Endothelial cell of umbilical vein (primary cell): ENCODE results near the gene ABTB2. TPM values are rescaled to one million over a fixed set of nuclear protein-coding genes. Genes with fewer than 3 reads are reported as not detected.

Source experiments
- BruUV-seq: library from RNA; stranded (reverse); fragments of 400-500 nt; replicated peaks from 2 replicates; lab custom pipeline; 2021; lab: Mats Ljungman, UMichigan
- CTCF ChIA-PET: fragments of 300-600, 350-600 bp; sonication (Branson Sonifier 250); formaldehyde crosslinking; loops from one replicate; lab custom pipeline; 2021; ENCODE audit warnings: antibody characterized with exemption, inconsistent platforms; lab: Charles Lee
- POLR2A ChIA-PET: fragments of 300-600, 350-600 bp; sonication (Branson Sonifier 250); formaldehyde crosslinking; loops from one replicate; lab custom pipeline; 2021; ENCODE audit warnings: antibody characterized with exemption, inconsistent platforms; lab: Charles Lee
- DNase-seq: peaks from one replicate; pipeline ENCODE4 v3.0.0-alpha.2; 2011; ENCODE audit warnings: low read depth, low spot score
- FAIRE-seq: peaks from 2 replicates; lab custom pipeline; 2011; peaks lifted over from hg19 to GRCh38; lab: Jason Lieb, UNC
- H2AFZ ChIP-seq: 2 replicates; pipeline ENCODE4 v1.6.0; 2012; ENCODE audit warnings: low read depth, low read length, control low read depth, inconsistent platforms
- H3K27ac ChIP-seq: 2 replicates; pipeline ENCODE4 v1.5.1; 2011; ENCODE audit warnings: low read depth, mild to moderate bottlenecking, control low read depth, low read length, moderate library complexity; ENCODE audit not compliant: insufficient read depth
- H3K27me3 ChIP-seq, 2 experiments: 2 replicates each; pipeline versions ENCODE4 v1.6.0 to v1.6.1; 2011; ENCODE audit warnings: low read length in 2 of 2, mixed read lengths in 1 of 2; ENCODE audit not compliant: control insufficient read depth in 2 of 2, insufficient read depth in 2 of 2
- H3K36me3 ChIP-seq, 2 experiments: 2 replicates in 1 of 2; 3 replicates in 1 of 2; pipeline ENCODE4 v1.5.1; 2011; ENCODE audit warnings: low read length in 2 of 2, mild to moderate bottlenecking in 1 of 2, moderate library complexity in 1 of 2; ENCODE audit not compliant: control insufficient read depth in 2 of 2, insufficient read depth in 2 of 2; ENCODE audit errors: extremely low read depth in 1 of 2
- H3K4me1 ChIP-seq: 3 replicates; pipeline ENCODE4 v1.5.1; 2011; ENCODE audit warnings: mild to moderate bottlenecking, low read length; ENCODE audit not compliant: control insufficient read depth, insufficient read depth; ENCODE audit errors: extremely low read depth
- H3K4me2 ChIP-seq: 2 replicates; pipeline ENCODE4 v1.6.1; 2011; ENCODE audit warnings: low read length, control low read depth, mixed read lengths; ENCODE audit not compliant: insufficient read depth
- H3K4me3 ChIP-seq, 3 experiments: fragments of 200-600 bp in 1 of 3; sonication (generic), shearing (Covaris generic) in 1 of 3; replicated peaks in 1 of 3; 2 replicates each; pipeline ENCODE4 v1.5.1; 2011 to 2016; ENCODE audit warnings: control low read depth in 3 of 3, low read length in 3 of 3, mild to moderate bottlenecking in 2 of 3, inconsistent platforms in 1 of 3, low read depth in 1 of 3, moderate library complexity in 1 of 3; ENCODE audit not compliant: insufficient read depth in 1 of 3
- H3K79me2 ChIP-seq: 2 replicates; pipeline ENCODE4 v1.6.0; 2012; ENCODE audit warnings: low read length, inconsistent platforms; ENCODE audit not compliant: control insufficient read depth, insufficient read depth
- H3K9ac ChIP-seq: replicated peaks from 2 replicates; pipeline ENCODE3; 2011; ENCODE audit warnings: low read length, control low read depth; ENCODE audit not compliant: insufficient read depth; ENCODE audit errors: extremely low read depth
- H3K9me1 ChIP-seq: replicated peaks from 3 replicates; pipeline ENCODE4 v1.6.0; 2011; ENCODE audit warnings: mild to moderate bottlenecking, low read length; ENCODE audit not compliant: control insufficient read depth, insufficient read depth; ENCODE audit errors: extremely low read depth
- H3K9me3 ChIP-seq: replicated peaks from 2 replicates; pipeline ENCODE4 v1.5.1; 2012; ENCODE audit warnings: low read length, inconsistent platforms; ENCODE audit not compliant: control insufficient read depth, insufficient read depth
- H4K20me1 ChIP-seq: replicated peaks from 2 replicates; pipeline ENCODE3; 2011; ENCODE audit warnings: mild to moderate bottlenecking, low read length; ENCODE audit not compliant: control insufficient read depth, insufficient read depth; ENCODE audit errors: extremely low read depth
- EZH2 ChIP-seq: IDR thresholded peaks from 2 replicates; pipeline ENCODE4 v1.6.1; 2012; ENCODE audit warnings: borderline replicate concordance, low read depth, mild to moderate bottlenecking, moderate library complexity, low read length, inconsistent platforms; ENCODE audit not compliant: severe bottlenecking
- FOS ChIP-seq: IDR thresholded peaks from 2 replicates; pipeline ENCODE4 v1.6.1; 2011; ENCODE audit warnings: mild to moderate bottlenecking, low read length, moderate library complexity, borderline replicate concordance; ENCODE audit not compliant: insufficient read depth
- GATA2 ChIP-seq: IDR thresholded peaks from 2 replicates; pipeline ENCODE4 v1.7.0; 2011; ENCODE audit warnings: low read depth, mild to moderate bottlenecking, moderate library complexity, mixed read lengths, low read length; ENCODE audit not compliant: insufficient read length, insufficient read depth
- JUN ChIP-seq: IDR thresholded peaks from 2 replicates; pipeline ENCODE4 v1.6.1; 2011; ENCODE audit warnings: borderline replicate concordance, low read depth; ENCODE audit not compliant: insufficient read length, insufficient read depth
- MYC ChIP-seq: IDR thresholded peaks from one replicate; pipeline ENCODE4 v1.6.1; 2011; ENCODE audit warnings: mild to moderate bottlenecking, low read depth, low read length
- POLR2A ChIP-seq: IDR thresholded peaks from 2 replicates; pipeline ENCODE4 v1.6.1; 2012; ENCODE audit warnings: low read depth, mild to moderate bottlenecking, control low read depth, low read length
- POLR2AphosphoS5 ChIP-seq: IDR thresholded peaks from 2 replicates; pipeline ENCODE4 v1.6.1; 2012; ENCODE audit warnings: low read depth, mild to moderate bottlenecking, control low read depth, low read length, moderate library complexity; ENCODE audit not compliant: insufficient read depth
- dilution Hi-C: fragments of 300-500 bp; cut with MboI; formaldehyde crosslinking; loops from one replicate; pipeline ENCODE4 v1.15.0; 2019; ENCODE audit warnings: low sequenced_read_pairs; ENCODE audit not compliant: extremely low pct_ligation_motif_present
- intact Hi-C: fragments of 100-400 bp; cut with micrococcal nuclease; formaldehyde crosslinking; loops from one replicate; pipeline ENCODE4 v1.10.0; 2022
- polyA plus RNA-seq, 4 experiments: library from polyadenylated mRNA; depleted of rRNA in 3 of 4; stranded (reverse) in 3 of 4; unstranded in 1 of 4; fragments of >200 nt; gene quantifications; 2 replicates each; pipeline versions ENCODE4 v1.2.1 to v1.2.3, GENCODE V29; 2011 to 2012; ENCODE audit warnings: missing spikeins in 1 of 4
- total RNA-seq: library from RNA; stranded (reverse); gene quantifications from 2 replicates; pipeline ENCODE4 v1.2.3, GENCODE V29; 2021
- TF ChIP-seq, protein P1 (sequence below), 2 donors: IDR thresholded peaks; 1 replicate in 1 of 2; 2 replicates in 1 of 2; pipeline ENCODE4 v1.5.1; 2011; ENCODE audit warnings: low read length in 2 of 2, mild to moderate bottlenecking in 2 of 2, moderate library complexity in 2 of 2, control low read depth in 1 of 2, inconsistent platforms in 1 of 2, low read depth in 1 of 2; ENCODE audit not compliant: insufficient read depth in 1 of 2; ENCODE audit errors: extremely low read depth in 1 of 2
- TF ChIP-seq, protein P2 (sequence below): IDR thresholded peaks from 2 replicates; pipeline ENCODE4 v1.6.1; 2011; ENCODE audit not compliant: insufficient read depth, insufficient read length

ABTB2 gene
- total and polyA plus RNA-seq, 2 donors (not counting 3 experiments of a cell fraction or from before 2014, with no cell fraction given): 0.11 to 0.14 TPM

GRCh38 chr11:34219941-34220370, 137.9 kb downstream of the ABTB2 start:
- Histone ChIP-seq H3K36me3 (no peaks in the 10 kb centered on the region), H3K27me3 (peaks cover 2 to 3% of the 10 kb centered on the region in 2 experiments), H3K4me1 (no peaks in the 10 kb centered on the region), H3K9me3 (no peaks in the 10 kb centered on the region), H2AFZ (no peak overlapping the region), H3K79me2 (no peaks in the 10 kb centered on the region), H3K4me2 (no peak overlapping the region), H4K20me1 (no peaks in the 10 kb centered on the region), H3K27ac (no peak overlapping the region), H3K4me3 (no peak overlapping the region), H3K9ac (no peak overlapping the region), H3K9me1 (no peaks in the 10 kb centered on the region)
- TF ChIP-seq JUN (no peak), EZH2 (no peak), POLR2AphosphoS5 (no peak), FOS (no peak), MYC (no peak), GATA2 (no peak), POLR2A (no peak)
- TF ChIP-seq, protein P1, sequence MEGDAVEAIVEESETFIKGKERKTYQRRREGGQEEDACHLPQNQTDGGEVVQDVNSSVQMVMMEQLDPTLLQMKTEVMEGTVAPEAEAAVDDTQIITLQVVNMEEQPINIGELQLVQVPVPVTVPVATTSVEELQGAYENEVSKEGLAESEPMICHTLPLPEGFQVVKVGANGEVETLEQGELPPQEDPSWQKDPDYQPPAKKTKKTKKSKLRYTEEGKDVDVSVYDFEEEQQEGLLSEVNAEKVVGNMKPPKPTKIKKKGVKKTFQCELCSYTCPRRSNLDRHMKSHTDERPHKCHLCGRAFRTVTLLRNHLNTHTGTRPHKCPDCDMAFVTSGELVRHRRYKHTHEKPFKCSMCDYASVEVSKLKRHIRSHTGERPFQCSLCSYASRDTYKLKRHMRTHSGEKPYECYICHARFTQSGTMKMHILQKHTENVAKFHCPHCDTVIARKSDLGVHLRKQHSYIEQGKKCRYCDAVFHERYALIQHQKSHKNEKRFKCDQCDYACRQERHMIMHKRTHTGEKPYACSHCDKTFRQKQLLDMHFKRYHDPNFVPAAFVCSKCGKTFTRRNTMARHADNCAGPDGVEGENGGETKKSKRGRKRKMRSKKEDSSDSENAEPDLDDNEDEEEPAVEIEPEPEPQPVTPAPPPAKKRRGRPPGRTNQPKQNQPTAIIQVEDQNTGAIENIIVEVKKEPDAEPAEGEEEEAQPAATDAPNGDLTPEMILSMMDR (IDR thresholded peaks at IDR 0.05; ENCODE audit: extremely low read depth in 1 of 2, insufficient read depth in 1 of 2, low read depth in 1 of 2, low read length in 2 of 2): no peak
- TF ChIP-seq, protein P2, sequence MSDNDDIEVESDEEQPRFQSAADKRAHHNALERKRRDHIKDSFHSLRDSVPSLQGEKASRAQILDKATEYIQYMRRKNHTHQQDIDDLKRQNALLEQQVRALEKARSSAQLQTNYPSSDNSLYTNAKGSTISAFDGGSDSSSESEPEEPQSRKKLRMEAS: no peak
- no peak for FAIRE-seq
- dilution Hi-C loops: no loop called here
- ChIA-PET CTCF (no interaction called here), POLR2A (no interaction called here)
- BruUV-seq: no TSS peak
- no peak for DNase-seq
- intact Hi-C loops: no loop called here
